ENCODE data around the gene CELF5. TPM values are rescaled to one million over a fixed set of nuclear protein-coding genes. Genes with fewer than 3 reads are reported as not detected.

CELF5 gene
- total RNA-seq, 4 donors from 2014 or later, result 0.27 to 0.48 TPM; not detected in 2

- no peak for TF ChIP-seq CTCF (IDR thresholded peaks at IDR 0.05)
- TF ChIP-seq POLR2AphosphoS5 (IDR thresholded peaks at IDR 0.05), result no peak
- TF ChIP-seq EP300 (IDR thresholded peaks at IDR 0.05; ENCODE audit: low read depth), result no peak
- no peak for TF ChIP-seq POLR2A (IDR thresholded peaks at IDR 0.05)
- Histone ChIP-seq H3K27ac (peak overlapping the region; percentile 76 to 84 (median 82)), H3K4me1 (peaks cover 24 to 45% (median 43%) of the 10 kb centered on the region in 4 donors), H3K9me3 (no peaks in the 10 kb centered on the region), H3K36me3 (no peaks in the 10 kb centered on the region), H3K27me3 (no peaks in the 10 kb centered on the region), H3K4me3 (peak overlapping the region in 2 of 4 donors; percentile 1 to 96)
- no peak for DNase-seq
- in situ Hi-C loops (cut with MboI; ENCODE audit: low pct_ligation_motif_present in 1 of 4, low pct_unique_long_range_greater_than_20kb in 1 of 4, low sequenced_read_pairs in 3 of 4) (no loop called here), intact Hi-C loops (cut with DNase I; ENCODE audit: low total_unique reads) (no loop called here)
- WGBS, 2 donors (ENCODE audit: low coverage in 1 of 2), result 85 to 92% methylated on average over 11 to 36 of the region's 36 CpGs
Observed at GRCh38 chr19:3187662-3188511, 36.6 kb upstream of the CELF5 start.

- Histone ChIP-seq H3K27me3 (no peaks in the 10 kb centered on the region), H3K27ac (peak overlapping the region; percentile 76 to 84 (median 82)), H3K4me1 (peaks cover 24 to 45% (median 43%) of the 10 kb centered on the region in 4 donors), H3K9me3 (no peaks in the 10 kb centered on the region), H3K4me3 (peak overlapping the region in 2 of 4 donors; percentile 0 to 7), H3K36me3 (no peaks in the 10 kb centered on the region)
- in situ Hi-C loops (cut with MboI; ENCODE audit: low pct_ligation_motif_present in 1 of 4, low pct_unique_long_range_greater_than_20kb in 1 of 4, low sequenced_read_pairs in 3 of 4) (no loop called here), intact Hi-C loops (cut with DNase I; ENCODE audit: low total_unique reads) (no loop called here)
- DNase-seq, result peak; percentile 87
- TF ChIP-seq CTCF (IDR thresholded peaks at IDR 0.05) (no peak), POLR2A (IDR thresholded peaks at IDR 0.05) (peak; percentile 79), POLR2AphosphoS5 (IDR thresholded peaks at IDR 0.05) (peak; percentile 83 to 85 (median 85)), EP300 (IDR thresholded peaks at IDR 0.05; ENCODE audit: low read depth) (no peak)
- WGBS, 2 donors (ENCODE audit: low coverage in 1 of 2), result 66 to 73% methylated on average over 6 to 25 of the region's 35 CpGs
Observed at GRCh38 chr19:3188627-3189596, 35.5 kb upstream of the CELF5 start.

- in situ Hi-C loops (cut with MboI; ENCODE audit: low pct_ligation_motif_present in 1 of 4, low pct_unique_long_range_greater_than_20kb in 1 of 4, low sequenced_read_pairs in 3 of 4), result no loop called here
- peak; percentile 38 for DNase-seq
- Histone ChIP-seq H3K27me3 (no peaks in the 10 kb centered on the region), H3K9me3 (no peaks in the 10 kb centered on the region), H3K4me3 (no peak overlapping the region), H3K36me3 (no peaks in the 10 kb centered on the region), H3K27ac (peak overlapping the region; percentile 76 to 84 (median 82)), H3K4me1 (peaks cover 24 to 43% (median 40%) of the 10 kb centered on the region in 4 donors)
- intact Hi-C loops (cut with DNase I; ENCODE audit: low total_unique reads), result no loop called here
- 85% methylated on average over 28 of the region's 28 CpGs; no CpG with 5 or more reads in 1 of the 2 donors for WGBS, 2 donors (ENCODE audit: low coverage in 1 of 2)
- no peak for TF ChIP-seq POLR2A (IDR thresholded peaks at IDR 0.05)
- no peak for TF ChIP-seq POLR2AphosphoS5 (IDR thresholded peaks at IDR 0.05)
- no peak for TF ChIP-seq EP300 (IDR thresholded peaks at IDR 0.05; ENCODE audit: low read depth)
- TF ChIP-seq CTCF (IDR thresholded peaks at IDR 0.05), result no peak
Observed at GRCh38 chr19:3189702-3190469, 34.6 kb upstream of the CELF5 start.

Measured in transverse colon (tissue), 4 donors.